ENCODE data around the gene DAB2. TPM values are rescaled to one million over a fixed set of nuclear protein-coding genes. Genes with fewer than 3 reads are reported as not detected.

Gene DAB2
- total and polyA plus RNA-seq, 2 of the 8 experiments (the other 6 are each of a cell fraction or from before 2014, with no cell fraction given): 2.6 to 4.9 TPM

DNA sequence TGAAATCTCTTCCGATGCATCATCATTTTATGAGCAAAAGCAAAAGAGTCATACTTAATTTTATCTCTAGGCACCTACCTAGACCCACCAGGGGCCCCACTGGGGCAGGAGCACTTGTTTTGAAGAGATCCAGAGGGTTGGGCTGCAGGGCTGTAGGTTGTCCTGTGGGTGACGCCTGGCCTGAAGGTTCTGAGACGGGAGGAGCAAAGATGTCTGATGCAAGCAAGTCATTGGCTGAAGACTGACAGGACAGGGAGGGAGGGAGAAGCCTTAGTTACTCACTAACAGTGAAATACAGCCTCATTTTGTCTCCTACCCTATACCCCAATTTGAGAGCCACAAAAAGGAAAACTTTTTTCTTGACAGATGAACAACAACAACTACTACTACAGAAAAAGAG, 43.4 kb downstream of the DAB2 start:
- no peak overlapping the region for H2BK5ac ChIP-seq (ENCODE audit: low read depth, low read length)
- H3K14ac ChIP-seq (ENCODE audit: insufficient read length): no peak overlapping the region
- no peak overlapping the region for H2BK120ac ChIP-seq (replicated peaks; ENCODE audit: low read depth, low read length)
- no peak overlapping the region for H2BK15ac ChIP-seq (ENCODE audit: low read length)
- no peak overlapping the region for H3K56ac ChIP-seq (replicated peaks; ENCODE audit: insufficient read length, low read depth, low read length)
- H3K9me3 ChIP-seq (ENCODE audit: insufficient read depth in 2 of 2, low read depth in 1 of 2, low read length in 1 of 2): no peaks in the 10 kb centered on the region
- no peaks in the 10 kb centered on the region for H4K20me1 ChIP-seq (replicated peaks in 1 of 2; ENCODE audit: control insufficient read depth in 1 of 2, insufficient read depth in 2 of 2, low read length in 2 of 2)
- H3K23me2 ChIP-seq (ENCODE audit: low read depth, low read length): no peaks in the 10 kb centered on the region
- H3K79me1 ChIP-seq (ENCODE audit: low read depth, low read length): no peaks in the 10 kb centered on the region
- H3K4ac ChIP-seq (replicated peaks; ENCODE audit: insufficient read length, low read depth, low read length): no peak overlapping the region
- no peak overlapping the region for H3K27ac ChIP-seq (ENCODE audit: low read depth, low read length)
- CTCF ChIA-PET (ENCODE audit: partially characterized antibody): interaction anchor here (0.8 to 2.5 kb wide), 4 partner anchors 43 to 166 kb away, joined by 3 to 9 read pairs (median 8); partner anchors contain the start of gene DAB2
- H3K18ac ChIP-seq (ENCODE audit: extremely low read depth, low read length): no peak overlapping the region
- no peak overlapping the region for H4K8ac ChIP-seq (ENCODE audit: extremely low read depth, insufficient read depth, low read length)
- POLR2A ChIA-PET (ENCODE audit: partially characterized antibody): no interaction called here
- FAIRE-seq (no peak), DNase-seq (ENCODE audit: low read depth in 1 of 2, low spot score in 2 of 2) (no peak)
- no peaks in the 10 kb centered on the region for H3K27me3 ChIP-seq (replicated peaks in 1 of 4; ENCODE audit: control insufficient read depth in 3 of 4, extremely low read depth in 1 of 4, insufficient read depth in 3 of 4, low read length in 3 of 4)
- H4K5ac ChIP-seq (ENCODE audit: insufficient read length, low read depth, low read length): no peak overlapping the region
- peaks cover 0 to 2% (median under 1%) of the 10 kb centered on the region in 4 experiments; a peak in 3 of 7 replicates for H3K4me1 ChIP-seq (replicated peaks in 1 of 4; ENCODE audit: control insufficient read depth in 3 of 4, insufficient read depth in 4 of 4, low read length in 3 of 4)
- H3K36me3 ChIP-seq (ENCODE audit: control insufficient read depth in 2 of 4, insufficient read depth in 4 of 4, low read length in 3 of 4): no peaks in the 10 kb centered on the region
- WGBS, 2 experiments (ENCODE audit: extremely low coverage in 1 of 2, insufficient coverage in 1 of 2, insufficient read length in 1 of 2, insufficient replicate concordance in 2 of 2, low coverage in 1 of 2, low lambda C conversion rate in 2 of 2, missing lambda C conversion rate in 1 of 2): 75% methylated on average over 3 of the region's 3 CpGs; no CpG with 5 or more reads in 1 of the 2 experiments
- H3K23ac ChIP-seq (ENCODE audit: insufficient read length): no peak overlapping the region
- H2AFZ ChIP-seq (ENCODE audit: low read length): no peak overlapping the region
- H2BK20ac ChIP-seq (ENCODE audit: low read length): no peak overlapping the region
- H3K79me2 ChIP-seq (ENCODE audit: control insufficient read depth in 1 of 2, insufficient read depth in 2 of 2, low read length in 2 of 2): no peaks in the 10 kb centered on the region
- no peak overlapping the region for H4K91ac ChIP-seq (replicated peaks; ENCODE audit: insufficient read length, low read length)
- H3K9ac ChIP-seq (replicated peaks in 1 of 4; ENCODE audit: extremely low read depth in 1 of 4, low read depth in 3 of 4, low read length in 3 of 4): no peak overlapping the region
- H3K4me3 ChIP-seq (ENCODE audit: extremely low read depth in 1 of 4, insufficient read depth in 2 of 4, low read depth in 3 of 4, low read length in 4 of 4): no peak overlapping the region
- no peak overlapping the region for H3K4me2 ChIP-seq (ENCODE audit: insufficient read depth in 1 of 2, low read depth in 2 of 2, low read length in 2 of 2)
- H2BK12ac ChIP-seq (ENCODE audit: low read depth, low read length): no peak overlapping the region
- no peak overlapping the region for H2AK5ac ChIP-seq (ENCODE audit: low read depth, low read length)
- no peak for TF ChIP-seq GTF2F1 (IDR thresholded peaks at IDR 0.05; ENCODE audit: borderline replicate concordance, low read depth, low read length)
- TF ChIP-seq SP4 (IDR thresholded peaks at IDR 0.05; ENCODE audit: low read length): no peak
- no peak for TF ChIP-seq EGR1 (IDR thresholded peaks at IDR 0.05; ENCODE audit: borderline replicate concordance, low read depth, low read length)
- TF ChIP-seq, protein P1, sequence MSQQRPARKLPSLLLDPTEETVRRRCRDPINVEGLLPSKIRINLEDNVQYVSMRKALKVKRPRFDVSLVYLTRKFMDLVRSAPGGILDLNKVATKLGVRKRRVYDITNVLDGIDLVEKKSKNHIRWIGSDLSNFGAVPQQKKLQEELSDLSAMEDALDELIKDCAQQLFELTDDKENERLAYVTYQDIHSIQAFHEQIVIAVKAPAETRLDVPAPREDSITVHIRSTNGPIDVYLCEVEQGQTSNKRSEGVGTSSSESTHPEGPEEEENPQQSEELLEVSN (IDR thresholded peaks at IDR 0.05): no peak
- no peak for TF ChIP-seq SIX5 (IDR thresholded peaks at IDR 0.05; ENCODE audit: low read depth, low read length)
- no peak for TF ChIP-seq CHD1 (IDR thresholded peaks at IDR 0.05; ENCODE audit: low read depth, low read length)
- no peak for TF ChIP-seq SIRT6 (IDR thresholded peaks at IDR 0.05; ENCODE audit: low read length)
- TF ChIP-seq SP1 (IDR thresholded peaks at IDR 0.05; ENCODE audit: low read depth, low read length): no peak
- no peak for TF ChIP-seq GABPA (IDR thresholded peaks at IDR 0.05; ENCODE audit: borderline replicate concordance, insufficient read depth, low read length)
- TF ChIP-seq NANOG (IDR thresholded peaks at IDR 0.05; ENCODE audit: insufficient read depth, low read depth, low read length, poor library complexity, severe bottlenecking): no peak
- TF ChIP-seq TAF1 (IDR thresholded peaks at IDR 0.05; ENCODE audit: low read depth, low read length): no peak
- TF ChIP-seq SUZ12 (IDR thresholded peaks at IDR 0.05; ENCODE audit: low read length): no peak
- TF ChIP-seq TAF7 (optimal IDR thresholded peaks at IDR 0.05; ENCODE audit: borderline replicate concordance, low read depth, low read length): no peak
- no peak for TF ChIP-seq KDM4A (IDR thresholded peaks at IDR 0.05; ENCODE audit: low read depth, low read length, severe bottlenecking)
- no peak for TF ChIP-seq ZNF274 (IDR thresholded peaks at IDR 0.05; ENCODE audit: borderline replicate concordance, extremely low read depth, low read length)
